NCI-H1105 treated with DMSO at 0.1 percent for 48 hours (cell line): Measurements from ENCODE around the gene SPATA16.
"Not testable (repeated sequence)": the region's sequence is repeated elsewhere in the genome, so short reads cannot be mapped to it uniquely, and the experiment has no call there.

Experiments used
- DNase-seq: peaks from one replicate; lab custom pipeline; 2025; lab: John Stamatoyannopoulos, UW

The SPATA16 gene

DNA sequence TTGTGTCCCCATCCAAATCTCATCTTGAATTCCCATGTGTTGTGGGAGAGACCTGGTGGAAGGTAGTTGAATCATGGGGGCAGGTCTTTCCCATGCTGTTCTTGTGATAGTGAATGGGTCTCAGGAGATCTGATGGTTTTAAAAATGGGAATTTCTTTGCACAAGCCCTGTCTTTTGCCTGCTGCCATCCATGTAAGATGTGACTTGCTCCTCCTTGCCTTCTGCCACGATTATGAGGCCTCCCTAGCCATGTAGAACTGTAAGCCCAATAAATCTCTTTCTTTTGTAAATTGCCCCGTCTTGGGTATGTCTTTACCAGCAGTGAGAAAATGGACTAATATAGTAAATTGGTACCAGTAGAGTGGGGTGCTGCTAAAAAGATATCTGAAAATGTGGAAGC is 261.7 kb downstream of the SPATA16 start:
- DNase-seq: not testable (repeated sequence)

DNA sequence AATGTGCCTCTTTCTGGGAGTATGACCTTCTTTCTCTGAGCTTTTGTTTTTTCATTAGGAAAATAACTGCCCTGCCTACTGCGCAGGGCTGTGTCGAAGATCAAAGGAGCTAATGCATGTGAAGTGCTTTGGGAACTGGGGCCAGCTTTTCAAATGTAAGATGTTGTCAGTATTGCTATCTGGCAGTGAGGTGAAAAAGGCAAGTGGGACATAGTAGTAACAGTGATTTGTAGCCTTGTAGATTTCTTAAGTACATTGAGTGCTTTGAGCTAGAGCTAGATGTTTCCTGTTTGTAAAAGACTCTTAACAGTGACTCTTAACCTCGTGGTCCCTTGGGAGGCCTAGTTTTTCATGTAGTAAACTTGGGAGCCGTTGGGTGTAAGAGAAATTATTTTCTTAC is 264.0 kb downstream of the SPATA16 start:
- DNase-seq: no peak

DNA sequence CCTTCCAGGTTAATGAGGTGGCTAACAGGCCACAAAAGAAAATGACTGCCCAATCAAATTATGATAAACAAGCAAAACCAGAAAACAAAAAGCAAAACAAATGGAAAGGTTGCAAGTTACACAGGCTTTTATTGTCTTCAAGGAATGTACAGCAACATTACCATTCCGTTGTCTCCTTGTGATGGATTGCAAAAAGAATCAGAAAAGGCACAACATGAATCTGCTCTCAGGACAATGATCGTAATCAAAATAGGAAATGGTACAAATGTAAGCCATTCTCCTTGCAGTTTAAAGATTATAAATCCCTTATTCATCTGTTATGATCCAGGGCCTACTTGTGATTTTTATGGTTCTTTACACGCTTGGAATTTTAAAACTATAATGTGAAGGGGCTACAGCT is 264.7 kb downstream of the SPATA16 start:
- no peak for DNase-seq

DNA sequence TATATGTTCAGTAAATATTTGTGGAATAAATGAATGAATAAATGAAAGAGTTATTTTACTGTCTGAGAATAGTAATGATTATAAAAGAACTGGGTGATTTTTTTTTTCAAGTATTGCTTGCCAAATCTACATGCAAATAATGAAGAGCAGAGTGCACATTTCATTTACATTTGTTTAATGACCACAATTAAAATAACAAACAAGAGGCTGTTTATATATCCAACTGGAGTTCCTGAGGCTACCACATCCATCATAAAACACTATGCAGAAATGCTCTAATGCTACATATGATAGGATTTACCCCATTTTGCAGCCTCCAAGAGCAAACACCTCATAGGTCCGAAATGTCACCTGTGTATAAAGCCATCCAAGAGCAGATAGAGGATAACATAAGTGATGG is 266.0 kb downstream of the SPATA16 start:
- no peak for DNase-seq

DNA sequence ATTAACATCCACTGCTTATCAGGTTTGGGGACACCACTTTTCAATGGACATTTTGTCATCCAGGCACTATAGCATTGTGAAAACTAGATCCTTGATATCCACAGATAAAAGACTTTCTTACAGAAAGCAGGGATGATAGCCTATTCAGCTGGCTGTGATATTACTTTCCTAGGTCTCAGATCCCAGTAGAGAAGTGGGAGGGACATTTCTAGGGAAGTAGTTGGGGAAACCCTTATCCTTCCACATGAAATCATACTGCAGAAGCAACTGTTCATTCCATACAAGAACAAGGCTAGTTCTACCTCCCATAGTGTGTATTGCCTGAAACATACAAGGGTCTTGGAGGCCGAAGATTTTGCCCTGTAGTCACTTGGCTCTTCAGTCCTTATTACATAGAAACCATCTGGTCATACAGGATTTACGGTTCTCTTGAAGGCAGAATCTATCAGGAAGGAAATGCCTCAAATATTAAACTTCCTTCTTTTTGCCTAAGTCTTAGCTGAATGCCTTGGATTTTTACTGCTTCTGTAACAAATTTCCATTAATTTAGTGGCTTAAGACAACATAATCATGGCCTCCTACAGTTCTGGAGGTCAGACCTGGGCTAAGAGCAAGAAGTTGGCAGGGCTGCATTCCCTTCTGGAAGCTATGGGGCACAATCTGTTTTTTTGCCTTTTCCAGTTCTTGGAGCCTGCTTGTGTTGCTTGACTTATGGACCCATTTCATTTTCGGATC is 271.1 kb downstream of the SPATA16 start:
- no peak for DNase-seq

DNA sequence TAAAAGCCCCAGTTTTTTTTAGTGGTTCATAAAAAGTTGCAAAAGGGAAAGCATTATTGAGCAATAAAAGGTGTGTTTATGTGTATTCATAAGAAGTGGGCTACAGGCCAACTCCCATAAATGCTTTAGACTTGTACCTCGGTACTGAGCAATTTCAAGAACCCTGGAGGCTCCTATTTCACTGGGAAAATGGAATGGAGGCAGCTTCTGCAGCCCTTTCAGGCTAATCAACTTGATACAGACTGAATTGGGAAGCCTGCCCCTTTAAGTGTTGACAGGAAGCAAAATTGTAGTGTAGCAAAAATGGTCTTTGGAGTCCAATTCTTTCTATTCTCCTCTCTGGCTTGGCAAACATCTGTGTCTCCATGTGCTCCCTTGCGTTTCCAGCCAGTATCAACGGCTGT is 271.7 kb downstream of the SPATA16 start:
- DNase-seq: peak; percentile 98

DNA sequence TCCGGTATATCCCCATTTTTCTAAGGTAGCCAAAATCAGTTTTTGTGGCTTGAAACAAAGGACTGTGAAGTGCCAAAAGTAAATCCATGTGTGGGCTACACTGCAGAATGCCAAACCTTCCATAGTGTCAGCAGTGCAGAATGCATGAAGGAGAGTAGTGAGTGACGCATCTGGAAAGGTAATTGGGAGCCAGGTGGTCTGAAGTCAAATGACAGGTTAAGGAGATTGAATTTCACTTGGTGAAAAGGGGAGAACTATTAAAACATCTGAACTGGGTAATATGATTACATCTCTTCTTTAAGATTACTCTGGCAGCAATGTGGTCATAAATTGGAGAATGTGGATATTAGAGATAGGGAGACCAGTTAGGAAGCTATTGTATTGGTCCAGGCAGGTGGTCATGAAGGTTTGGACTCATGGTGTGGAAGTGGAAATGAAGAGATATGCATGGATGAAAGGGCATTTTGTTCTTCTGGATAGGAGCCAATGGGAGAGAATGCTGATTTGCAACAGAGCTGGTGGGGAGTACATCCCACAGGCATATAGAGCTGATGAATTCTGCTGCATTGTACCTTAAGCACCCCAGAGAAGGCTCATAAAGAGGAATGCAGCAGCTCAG is 272.3 kb downstream of the SPATA16 start:
- DNase-seq: peak; percentile 96

DNA sequence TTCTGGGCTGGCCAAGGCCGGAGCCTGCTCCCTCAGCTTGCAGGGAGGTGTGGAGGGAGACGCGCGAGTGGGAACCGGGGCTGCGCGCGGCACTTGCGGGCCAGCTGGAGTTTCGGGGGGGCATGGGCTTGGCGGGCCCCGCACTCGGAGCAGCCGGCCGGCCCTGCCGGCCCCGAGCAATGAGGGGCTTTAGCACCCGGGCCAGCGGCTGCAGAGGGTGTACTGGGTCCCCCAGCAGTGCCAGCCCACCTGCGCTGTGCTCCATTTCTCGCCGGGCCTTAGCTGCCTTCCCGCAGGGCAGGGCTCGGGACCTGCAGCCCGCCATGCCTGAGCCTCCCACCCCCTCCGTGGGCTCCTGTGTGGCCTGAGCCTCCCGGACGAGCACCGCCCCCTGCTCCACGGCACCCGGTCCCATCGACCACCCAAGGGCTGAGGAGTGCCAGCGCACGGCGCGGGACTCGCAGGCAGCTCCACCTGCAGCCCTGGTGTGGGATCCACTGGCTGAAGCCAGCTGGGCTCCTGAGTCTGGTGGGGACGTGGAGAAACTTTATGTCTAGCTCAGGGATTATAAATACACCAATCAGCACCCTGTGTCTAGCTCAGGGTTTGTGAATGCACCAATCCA is 274.2 kb downstream of the SPATA16 start:
- DNase-seq: not testable (repeated sequence)

DNA sequence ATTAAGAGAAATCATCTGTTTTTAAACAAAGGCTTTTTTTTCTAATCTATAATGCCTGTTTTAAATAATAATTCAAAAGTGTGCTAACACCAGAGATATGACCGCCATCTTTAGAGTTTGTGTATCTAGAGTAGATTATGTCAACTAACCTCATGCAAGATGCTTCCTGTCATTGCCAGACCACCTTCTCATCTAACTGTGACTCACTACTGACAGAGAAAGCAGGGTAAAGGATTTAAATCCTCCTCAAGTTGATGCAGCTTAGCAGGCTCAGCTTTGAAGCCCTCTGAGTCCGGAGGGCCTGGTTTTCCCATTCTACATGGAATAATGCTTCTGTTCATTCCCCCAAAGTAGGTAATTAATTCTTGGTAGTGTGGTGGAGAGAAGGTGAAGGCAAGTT is 282.0 kb downstream of the SPATA16 start:
- DNase-seq: no peak

DNA sequence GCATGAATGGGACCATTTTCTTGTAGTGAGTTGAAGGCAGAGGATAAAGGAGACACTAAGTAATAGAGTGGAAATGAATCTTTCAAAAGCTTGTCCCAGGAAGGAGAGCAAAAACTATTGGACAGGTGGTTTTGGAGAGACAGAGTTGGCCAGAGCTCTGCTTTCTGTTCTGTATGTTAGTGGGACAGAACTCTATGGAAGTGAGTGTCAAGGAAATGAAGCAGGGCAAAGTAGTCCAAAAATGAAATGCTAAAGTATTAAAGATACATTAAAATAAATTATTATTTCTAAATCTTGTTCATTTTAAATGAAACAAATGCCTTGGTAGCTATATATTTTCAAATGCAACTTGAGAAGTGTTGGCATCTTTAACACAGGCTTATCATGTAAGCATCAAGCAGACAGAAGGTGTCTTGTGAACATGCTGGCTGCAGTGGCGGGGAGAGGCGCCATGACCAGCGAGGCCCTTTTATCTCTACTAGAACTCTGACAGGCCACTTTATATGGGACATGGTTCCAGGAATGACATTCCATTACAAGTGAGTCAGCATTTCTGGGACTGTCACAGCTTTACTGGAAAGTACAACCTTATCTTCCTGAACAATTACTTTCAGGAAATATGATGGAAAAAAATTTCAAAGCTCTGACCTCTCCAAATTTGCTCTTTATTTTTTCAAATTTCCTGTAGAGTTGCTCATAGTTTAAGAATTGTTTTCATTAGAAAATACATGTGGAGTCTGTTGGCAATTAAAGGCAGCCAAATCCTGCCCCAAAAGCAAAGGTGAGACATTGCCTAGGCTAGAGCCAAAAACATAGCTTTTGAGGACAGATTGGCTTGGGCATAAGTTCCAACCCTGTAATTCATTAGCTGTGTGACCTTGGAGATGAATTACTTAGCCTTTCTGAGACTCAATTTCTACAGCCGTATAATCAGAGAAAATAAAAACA is 284.0 kb downstream of the SPATA16 start:
- DNase-seq: no peak

DNA sequence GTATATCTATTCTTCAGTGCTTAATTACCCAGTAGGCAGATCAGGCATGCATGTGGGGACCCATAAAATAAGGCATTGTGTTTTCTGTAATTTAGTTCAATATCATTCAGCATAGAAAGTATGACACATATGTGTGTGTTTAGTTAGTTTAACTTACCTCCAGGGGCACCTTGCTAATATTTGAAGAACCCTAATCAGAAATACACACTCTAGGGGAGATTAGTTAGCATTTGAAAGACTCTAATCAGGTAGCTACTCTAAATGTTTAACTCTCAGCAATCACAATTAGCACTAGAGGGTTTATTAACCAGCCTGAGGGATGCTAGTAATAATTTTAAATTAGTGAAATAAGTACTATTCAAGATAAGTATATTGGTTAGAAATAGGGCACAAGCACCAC is 286.0 kb downstream of the SPATA16 start:
- DNase-seq: no peak

DNA sequence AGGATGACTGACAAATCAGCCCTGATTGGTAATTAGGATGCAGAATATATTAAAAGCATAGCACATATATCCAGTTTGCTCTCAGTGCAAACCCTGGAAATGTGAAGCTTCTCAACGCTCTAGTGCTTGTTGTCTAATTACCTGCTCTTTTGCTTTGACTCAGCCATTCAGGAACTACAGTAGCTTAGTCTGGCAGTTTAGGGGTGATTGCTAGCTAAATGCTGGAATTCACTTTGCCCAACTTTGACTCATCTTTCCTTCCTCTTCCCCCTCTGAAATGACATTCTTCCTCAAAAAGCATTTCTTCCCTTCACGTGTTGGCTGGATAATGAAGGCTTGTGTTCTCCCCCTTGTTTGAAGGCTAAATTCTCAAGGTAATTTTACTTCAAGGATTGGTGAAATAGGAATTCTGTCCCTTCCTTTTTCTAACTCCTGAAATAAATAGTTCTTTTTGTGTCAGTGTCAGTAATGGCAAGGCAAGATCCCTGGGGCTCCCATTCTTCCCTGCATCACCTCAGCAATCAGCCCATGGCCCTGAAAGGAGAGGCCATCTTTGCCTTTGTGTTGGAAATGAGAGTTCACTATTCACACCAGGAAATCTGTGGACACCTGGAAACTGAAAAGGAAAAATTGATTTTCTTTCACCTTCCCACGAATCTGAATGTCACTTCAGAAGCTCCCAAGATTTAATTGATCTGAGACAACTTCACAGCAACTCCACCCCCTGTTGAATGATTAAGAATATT is 286.9 kb downstream of the SPATA16 start:
- DNase-seq: no peak

DNA sequence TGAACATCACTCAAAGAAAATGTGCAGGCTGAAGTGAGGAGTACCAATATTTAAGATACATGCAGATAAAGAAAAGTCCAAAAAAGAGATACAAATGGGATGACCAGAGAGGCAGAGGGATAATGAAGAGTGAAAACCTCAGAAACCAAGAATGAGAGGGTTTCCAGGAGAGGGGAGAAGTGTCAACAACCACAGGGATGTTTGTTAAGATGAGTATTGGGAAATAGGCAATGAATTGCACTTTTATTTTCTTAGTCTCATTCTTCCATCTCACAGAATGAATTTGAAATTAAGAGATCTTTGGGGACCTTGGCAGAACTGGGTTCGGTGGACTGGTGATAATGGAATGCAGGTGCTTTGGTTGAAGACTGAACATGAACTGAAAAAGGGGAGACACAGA is 288.0 kb downstream of the SPATA16 start:
- DNase-seq: no peak

DNA sequence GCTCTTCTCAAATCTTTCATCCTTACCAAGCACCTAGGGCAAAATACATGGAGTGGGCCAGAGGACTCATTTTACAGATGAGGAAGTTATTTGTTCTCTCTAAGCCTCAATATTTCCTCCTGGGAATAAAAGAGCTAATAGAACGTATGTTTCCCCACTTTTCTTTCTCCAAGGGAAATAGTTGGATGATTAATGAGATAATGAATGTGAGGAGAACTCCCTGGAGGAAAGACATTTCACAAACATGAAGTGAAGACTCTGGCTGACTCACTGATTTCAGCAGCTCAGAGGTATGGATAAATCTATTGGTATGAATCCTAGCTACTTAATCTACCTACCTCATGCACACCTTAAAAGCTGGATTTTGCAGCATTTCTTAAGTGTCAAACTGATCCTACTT is 292.1 kb downstream of the SPATA16 start:
- DNase-seq: no peak

DNA sequence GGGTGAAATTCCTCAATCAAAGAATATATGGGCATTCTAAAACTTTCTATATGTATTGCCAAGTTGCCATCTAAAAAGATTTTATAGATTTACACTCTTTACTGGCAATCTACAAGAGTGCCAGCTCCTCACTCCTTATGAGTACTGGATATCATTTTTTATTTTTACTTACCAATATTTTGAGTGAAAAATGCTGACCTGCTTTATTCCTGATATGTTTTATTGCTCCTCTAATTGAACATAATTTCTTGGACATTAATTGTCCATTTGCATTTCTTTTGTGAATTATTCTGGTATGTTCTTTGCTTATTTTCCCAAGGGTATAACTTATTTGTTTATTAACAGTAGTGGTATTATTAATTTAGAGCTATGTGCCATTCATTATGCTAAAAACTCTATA is 293.7 kb downstream of the SPATA16 start:
- DNase-seq: no peak

DNA sequence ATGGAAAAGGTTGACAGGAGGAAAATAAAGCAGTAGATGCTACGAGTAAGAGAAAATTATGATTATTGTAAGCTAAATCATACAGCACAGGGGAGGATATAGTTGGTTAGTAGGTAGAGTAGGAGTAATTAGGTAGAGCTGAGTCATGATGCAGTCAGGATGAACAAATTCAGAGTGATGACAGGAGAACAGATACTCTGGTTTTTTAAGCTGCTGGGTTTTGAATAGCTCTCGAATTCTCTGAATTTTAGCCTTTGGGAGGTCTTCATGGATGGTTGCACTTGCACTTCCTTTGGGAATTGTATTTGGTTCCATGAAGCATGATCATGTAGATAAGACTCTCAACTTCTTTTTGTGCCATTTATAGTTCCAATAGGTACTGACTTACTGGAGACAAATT is 294.3 kb downstream of the SPATA16 start:
- no peak for DNase-seq

DNA sequence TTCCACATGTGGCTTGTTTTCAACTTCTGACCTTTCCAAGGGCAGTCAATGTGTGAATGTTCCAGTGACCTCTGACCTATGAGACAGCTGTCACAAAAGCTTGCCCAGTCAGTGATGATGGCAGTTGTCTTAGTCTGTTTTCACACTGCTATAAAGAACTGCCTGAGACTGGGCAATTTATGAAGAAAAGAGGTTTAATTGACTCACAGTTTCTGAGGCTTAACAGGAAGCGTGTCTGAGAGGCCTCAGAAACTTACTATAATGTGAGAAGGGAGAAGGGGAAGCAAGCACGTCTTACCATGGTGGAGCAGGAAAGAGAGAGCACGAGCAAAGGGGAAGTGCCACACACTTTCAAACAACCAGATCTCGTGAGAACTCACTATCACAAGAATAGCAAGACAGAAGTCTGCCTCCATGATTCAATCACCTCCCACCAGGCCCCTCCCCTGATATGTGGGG is 294.9 kb downstream of the SPATA16 start:
- no peak for DNase-seq

DNA sequence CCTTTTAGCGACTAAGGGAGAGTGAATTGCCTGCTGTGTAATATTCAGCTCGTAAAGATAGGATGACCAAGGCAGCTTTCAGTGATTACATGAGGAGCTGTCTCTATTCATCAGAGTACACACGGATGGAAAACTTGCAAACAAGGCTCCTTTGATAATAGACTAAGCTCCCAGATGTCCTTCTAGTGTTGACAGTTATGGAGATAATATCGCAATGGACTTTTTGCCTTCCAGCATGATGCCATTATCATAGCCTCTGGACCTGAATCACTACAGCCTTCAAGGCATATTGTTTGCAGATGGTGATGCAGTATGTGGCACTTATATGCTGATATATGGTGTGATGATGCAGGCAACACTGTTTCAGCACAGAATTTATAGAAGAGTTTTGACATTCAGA is 296.6 kb downstream of the SPATA16 start:
- no peak for DNase-seq

DNA sequence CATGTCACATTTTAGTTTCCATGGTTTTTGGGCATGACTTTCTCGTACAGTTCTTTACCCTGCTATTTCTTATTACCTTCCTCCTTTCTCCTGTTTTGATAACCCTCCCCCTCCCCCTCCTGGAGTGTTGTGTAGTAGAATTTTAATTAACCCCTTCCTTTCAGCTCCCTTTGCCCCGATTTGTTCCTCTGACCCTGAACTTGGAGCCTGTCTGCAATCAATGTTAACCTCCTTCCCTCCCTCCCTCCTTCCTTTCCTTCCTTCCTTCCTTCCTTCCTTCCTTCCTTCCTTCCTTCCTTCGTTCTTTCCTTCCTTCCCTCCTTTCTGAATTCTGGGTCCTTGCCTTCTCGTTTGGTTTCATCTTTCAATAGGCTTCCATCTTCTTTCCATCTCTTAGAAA is 300.1 kb downstream of the SPATA16 start:
- no peak for DNase-seq

DNA sequence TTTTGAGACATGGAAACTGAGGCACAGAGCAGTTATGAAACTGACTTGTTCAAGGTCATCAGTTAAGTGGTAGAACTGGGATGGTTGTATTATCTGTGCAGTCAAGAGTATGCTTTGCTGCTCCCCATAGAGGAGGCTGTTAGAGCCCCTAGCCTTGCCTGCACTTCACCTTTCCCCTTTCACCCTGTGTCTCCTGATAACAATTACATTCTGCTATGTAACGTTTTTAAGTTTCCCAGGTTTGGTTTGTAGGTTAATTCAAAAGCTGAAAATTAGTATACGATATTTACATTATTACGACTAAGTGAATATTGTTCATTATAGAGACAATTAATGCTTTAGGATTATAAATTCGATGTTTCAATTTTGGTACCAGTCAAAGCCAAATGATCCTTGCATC is 300.6 kb downstream of the SPATA16 start:
- DNase-seq: no peak

DNA sequence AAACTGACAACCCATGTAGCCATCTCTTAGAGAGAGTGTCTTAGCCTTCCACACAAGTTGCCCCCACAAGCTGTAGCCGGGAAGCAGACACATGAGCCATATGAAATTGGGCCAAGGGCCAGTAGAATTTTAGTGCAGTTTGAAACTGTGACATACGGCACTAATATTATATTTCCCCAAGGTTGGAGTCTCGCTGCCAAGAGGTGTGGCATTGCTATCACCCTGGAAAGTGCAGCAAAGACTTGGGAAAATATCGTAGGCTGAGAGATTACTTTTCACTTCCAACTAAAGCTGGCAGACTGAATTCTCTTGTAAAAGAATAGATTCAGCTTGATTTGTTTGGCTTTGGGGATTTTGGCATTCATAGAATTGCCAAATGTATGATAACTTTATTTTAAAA is 301.4 kb downstream of the SPATA16 start:
- no peak for DNase-seq
